ENCODE results near the gene UCP3.

UCP3 gene

GRCh38 chr11:73980001-73980961 is 28.6 kb downstream of the UCP3 start:
- DNase-seq (ENCODE audit: extremely low read depth in 1 of 2, low read depth in 1 of 2), result peak in 1 of 2 donors; percentile 71

GRCh38 chr11:73978576-73979086 is 30.3 kb downstream of the UCP3 start:
- no peak for DNase-seq (ENCODE audit: extremely low read depth in 1 of 2, low read depth in 1 of 2)

DNA sequence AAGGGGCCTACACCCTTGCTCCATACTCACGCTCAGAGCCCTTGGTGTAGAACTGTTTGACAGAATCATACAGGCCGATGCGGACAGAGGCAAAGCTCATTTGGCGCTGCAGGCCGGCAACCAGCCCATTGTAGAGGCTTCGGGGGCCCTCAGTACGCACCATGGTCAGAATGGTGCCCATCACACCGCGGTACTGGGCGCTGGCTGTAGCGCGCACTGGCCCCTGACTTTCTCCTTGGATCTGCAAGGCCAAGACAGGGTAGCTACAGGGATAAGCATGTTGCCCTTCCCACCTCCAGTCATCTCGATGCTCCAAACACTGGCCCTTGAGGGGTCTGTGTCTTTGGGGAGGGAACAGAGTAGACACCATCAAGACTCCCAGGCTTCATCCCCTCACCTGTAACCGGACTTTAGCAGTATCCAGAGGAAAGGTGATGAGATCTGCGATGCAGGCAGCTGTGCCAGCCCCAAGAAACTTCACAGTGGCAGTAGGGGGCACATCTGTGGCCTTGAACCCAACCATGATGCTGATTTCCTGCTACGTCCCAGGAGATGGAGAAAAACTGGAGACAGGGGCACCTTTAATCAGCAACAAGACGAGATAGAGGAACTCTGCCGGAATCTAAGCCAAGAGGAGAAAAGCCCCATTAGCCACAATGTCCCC is 30.9 kb downstream of the UCP3 start:
- no peak for DNase-seq (ENCODE audit: extremely low read depth in 1 of 2, low read depth in 1 of 2)

DNA sequence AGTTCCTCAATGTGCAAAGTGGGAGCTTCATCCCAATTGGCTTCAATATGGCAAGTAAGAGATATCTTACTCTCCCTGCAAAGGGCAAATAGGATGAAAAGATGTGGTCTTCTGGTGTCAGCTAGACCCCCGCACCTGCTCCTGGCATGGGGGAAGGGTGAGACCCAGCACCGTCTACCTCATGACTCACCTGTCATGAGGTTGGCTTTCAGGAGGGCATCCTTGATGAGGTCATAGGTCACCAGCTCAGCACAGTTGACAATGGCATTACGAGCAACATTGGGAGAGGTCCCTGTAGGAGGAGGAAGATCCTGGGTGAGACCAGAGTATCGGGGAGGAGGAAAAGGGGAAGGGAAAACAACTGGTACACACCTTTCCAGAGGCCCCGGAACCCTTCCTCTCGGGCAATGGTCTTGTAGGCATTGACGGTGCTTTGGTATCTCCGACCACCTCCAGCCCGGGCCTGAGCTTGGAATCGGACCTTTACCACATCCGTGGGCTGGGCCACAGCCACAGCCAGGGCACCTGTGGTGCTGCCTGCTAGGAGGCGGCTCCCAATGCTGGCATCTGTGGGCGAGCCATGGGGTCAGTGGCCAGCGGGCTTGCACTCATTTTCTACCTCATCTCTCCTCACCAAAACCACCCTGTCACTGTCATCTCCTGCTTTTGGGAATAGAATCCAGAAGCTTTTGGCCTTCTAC is 32.3 kb downstream of the UCP3 start:
- DNase-seq (ENCODE audit: extremely low read depth in 1 of 2, low read depth in 1 of 2), result no peak

GRCh38 chr11:73975479-73975757 is 33.5 kb downstream of the UCP3 start:
- DNase-seq (ENCODE audit: extremely low read depth in 1 of 2, low read depth in 1 of 2), result no peak

DNA sequence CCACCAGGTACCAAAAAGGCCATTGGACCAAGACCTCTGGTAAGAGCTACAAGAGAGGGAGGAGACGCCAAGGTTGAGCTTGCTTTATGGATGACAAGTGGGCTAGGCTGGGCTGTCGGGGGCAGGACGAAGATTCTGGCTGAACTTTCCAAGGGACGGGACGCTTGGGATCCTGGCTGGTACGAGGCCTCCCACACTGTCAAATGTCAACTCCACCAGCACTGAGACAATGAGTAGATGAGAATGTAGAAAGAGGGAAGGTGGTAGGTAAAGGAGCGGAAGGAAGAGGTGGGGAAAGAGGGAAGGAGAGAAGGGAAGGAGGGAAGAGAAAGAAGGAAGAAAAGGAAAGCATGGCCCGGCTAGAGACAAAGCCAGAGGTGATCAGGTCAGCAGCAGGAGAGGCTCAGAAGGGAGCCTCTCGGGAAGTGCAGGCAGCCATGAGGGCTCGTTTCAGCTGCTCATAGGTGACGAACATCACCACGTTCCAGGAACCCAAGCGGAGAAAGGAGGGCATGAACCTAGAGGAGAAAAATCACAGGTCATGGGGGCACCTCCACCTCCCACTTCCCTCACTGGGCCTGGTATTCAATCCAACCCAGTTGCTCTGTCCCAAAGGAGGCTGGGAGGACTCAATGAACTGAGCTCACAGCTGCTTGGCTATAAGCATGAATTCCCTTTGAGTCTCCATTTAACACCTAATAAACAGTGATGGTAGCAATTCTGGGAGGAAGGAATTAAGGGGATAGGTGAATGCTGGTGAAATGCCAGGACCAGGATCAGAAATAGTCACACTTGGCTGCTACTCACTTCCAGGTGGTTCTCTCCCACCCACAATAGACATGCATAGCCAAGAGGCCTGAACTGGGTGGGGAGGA is 34.0 kb downstream of the UCP3 start:
- no peak for DNase-seq (ENCODE audit: extremely low read depth in 1 of 2, low read depth in 1 of 2)

DNA sequence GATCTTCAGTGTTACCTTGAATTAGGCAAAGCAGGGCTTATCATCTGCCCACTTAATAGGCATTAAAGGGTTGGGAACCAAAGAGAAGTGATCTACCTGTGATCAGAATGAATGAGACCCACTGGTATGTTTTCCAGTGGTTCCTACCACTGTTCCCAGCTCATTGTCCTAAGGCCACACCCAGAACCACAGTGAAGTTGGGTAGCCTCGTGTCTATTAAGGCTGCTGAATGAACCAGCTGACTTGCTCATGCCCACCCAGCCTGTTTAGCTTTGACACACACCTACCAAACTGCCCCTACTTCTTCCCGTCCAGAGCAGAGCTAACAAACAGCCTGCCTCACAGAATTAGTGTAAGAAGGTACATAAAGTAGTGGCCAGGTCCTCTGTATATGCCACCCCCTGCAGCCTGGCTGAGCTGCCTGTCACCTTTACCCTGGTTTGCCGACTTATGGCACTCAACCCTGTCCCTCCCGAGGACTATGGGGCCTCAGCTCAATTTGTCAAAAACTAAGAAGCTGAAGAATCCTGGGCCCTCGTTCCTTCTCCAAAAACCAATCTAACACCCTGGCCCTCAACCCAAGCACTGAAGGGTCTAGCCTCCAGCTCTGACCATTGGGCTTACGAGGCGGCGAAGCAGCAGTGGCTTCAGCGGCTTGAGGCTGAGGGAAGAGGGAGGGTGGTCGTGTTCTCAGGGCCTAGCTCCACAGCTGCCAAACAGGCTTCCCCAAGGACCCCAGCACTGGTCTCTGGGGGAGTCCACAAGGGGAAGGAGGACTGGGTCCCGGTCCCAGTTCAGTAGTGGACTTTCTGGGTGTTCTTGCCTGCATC is 36.0 kb downstream of the UCP3 start:
- no peak for DNase-seq (ENCODE audit: extremely low read depth in 1 of 2, low read depth in 1 of 2)

GRCh38 chr11:73972187-73972586 is 36.7 kb downstream of the UCP3 start:
- DNase-seq (ENCODE audit: extremely low read depth in 1 of 2, low read depth in 1 of 2), result no peak

DNA sequence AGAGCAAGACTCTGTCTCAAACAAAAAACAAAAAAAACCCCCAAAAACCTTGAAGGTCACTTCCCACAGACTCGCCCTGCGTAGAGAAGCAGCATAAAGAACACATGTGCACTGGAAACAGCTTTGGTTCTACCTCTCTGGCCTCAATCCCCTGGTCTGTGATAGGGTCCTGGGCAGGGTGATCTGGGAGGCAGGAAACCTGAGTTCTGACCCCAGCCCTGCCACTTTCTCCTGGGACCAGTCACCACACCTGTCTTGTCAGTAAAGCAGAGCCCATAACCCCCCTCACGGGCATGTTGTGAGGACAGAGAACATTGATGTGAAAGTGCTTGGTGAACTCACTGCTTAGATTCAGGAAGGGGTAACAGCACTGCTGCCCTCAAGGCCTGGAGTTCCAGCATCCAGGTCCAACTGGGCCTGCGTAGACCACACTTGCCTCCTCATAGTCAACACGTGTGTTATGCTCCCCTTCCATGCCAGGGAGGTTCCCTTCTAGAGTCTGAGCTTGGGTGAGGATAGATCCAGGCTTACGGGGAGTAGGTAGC is 37.6 kb downstream of the UCP3 start:
- DNase-seq (ENCODE audit: extremely low read depth in 1 of 2, low read depth in 1 of 2), result no peak

GRCh38 chr11:73969991-73970800 is 38.7 kb downstream of the UCP3 start:
- no peak for DNase-seq (ENCODE audit: extremely low read depth in 1 of 2, low read depth in 1 of 2)

GRCh38 chr11:73969091-73969490 is 39.8 kb downstream of the UCP3 start:
- no peak for DNase-seq (ENCODE audit: extremely low read depth in 1 of 2, low read depth in 1 of 2)

DNA sequence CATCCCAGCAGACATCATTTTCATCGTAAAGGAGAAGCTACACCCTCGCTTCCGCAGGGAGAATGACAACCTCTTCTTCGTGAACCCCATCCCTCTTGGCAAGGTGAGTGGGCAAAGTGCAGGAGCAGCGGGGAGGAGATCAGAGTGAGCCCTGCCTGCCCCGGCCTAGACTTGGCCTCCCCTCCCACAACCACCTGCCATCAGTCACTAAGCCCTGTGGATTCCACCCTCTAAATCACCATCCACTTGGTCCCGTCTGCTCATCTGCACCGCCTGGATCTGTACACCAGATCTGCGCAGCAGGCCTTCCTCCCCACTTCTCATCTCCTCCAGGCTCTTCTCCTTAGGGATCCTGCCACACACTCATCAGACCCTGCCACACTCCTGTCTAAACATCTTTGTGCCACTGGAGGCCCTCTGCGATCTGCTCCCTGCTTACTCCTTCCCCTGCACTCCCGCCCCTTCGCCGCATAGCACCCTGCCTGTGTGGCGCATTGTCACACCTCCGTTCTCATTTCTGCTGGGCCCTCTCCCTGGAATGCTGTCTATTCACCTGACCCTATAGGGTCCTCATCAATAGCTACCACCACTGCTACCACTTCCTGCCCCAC is 40.4 kb downstream of the UCP3 start:
- DNase-seq (ENCODE audit: extremely low read depth in 1 of 2, low read depth in 1 of 2), result no peak

DNA sequence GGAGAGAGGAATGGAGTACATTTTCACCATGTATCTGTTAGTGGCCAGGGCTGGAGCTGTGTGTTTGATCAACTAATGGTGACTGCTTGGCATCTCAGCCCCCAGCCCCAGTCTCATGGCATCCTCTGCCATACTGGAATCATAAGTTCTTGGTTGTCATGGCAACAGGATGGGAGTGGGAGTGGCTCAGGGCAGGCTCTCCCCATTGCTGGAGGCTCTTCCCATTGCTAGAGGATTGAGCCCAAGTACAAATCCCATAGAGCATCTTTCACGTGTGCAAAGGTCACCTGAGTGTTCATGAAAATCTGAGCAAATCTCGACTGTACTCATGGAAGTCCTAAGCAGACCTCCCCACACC is 43.1 kb downstream of the UCP3 start:
- DNase-seq (ENCODE audit: extremely low read depth in 1 of 2, low read depth in 1 of 2), result no peak

DNA sequence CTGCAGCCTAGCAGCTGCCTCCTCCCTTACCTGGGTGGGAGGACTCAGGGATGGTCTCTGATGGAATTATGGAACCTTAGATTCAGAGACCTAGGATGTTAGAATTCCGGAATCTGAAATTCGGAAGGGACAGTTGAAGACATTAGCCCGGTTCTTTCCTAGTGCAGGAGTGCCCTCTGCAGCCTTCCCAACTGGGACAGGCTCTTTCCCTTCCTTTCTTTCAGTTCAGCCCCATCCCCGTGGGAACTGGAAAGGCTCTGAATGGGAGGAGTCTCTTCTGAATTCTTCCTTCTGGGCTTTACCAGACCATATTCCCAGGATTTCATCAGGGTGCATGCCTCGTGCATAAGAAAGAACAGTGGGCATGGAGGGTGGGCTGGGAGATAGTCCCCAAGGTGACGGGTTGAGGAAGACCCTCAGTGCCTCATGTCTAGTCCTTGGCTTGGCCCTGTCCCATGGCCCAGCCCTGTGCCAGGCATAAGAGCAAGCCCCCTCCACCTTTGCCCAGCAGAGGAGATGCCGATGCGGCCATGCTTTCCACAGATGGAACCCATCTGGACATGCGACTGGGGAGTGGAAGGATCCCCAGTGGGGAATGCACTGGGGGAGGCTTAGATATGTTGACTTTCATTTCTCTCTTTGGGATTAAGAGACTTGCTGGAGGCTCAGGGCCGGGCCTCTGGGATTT is 43.7 kb downstream of the UCP3 start:
- DNase-seq (ENCODE audit: extremely low read depth in 1 of 2, low read depth in 1 of 2), result no peak

GRCh38 chr11:73963861-73964260 is 45.0 kb downstream of the UCP3 start:
- DNase-seq (ENCODE audit: extremely low read depth in 1 of 2, low read depth in 1 of 2), result no peak

GRCh38 chr11:73962101-73962705 is 46.7 kb downstream of the UCP3 start:
- DNase-seq (ENCODE audit: extremely low read depth in 1 of 2, low read depth in 1 of 2), result no peak

GRCh38 chr11:73961321-73961720 is 47.6 kb downstream of the UCP3 start:
- no peak for DNase-seq (ENCODE audit: extremely low read depth in 1 of 2, low read depth in 1 of 2)

All from stimulated activated CD8-positive, alpha-beta memory T cell treated with anti-CD3 and anti-CD28 coated beads, Interleukin-7, amount 100 ng/mL, for 48 hours (primary cell).